Ovary (tissue), 9 donors: Measurements from ENCODE around the gene ZNF70. TPM values are rescaled to one million over a fixed set of nuclear protein-coding genes. Genes with fewer than 3 reads are reported as not detected.
A peak's percentile ranks its signal among the peaks of the same experiment; 100 is the strongest.

Experiments
- DNase-seq, 5 donors: peaks; one replicate each; pipeline ENCODE4 v3.0.0-alpha.2; 2019 to 2020
- H3K27ac ChIP-seq, 2 donors: fragments of 200-600 bp; one replicate each; pipeline versions ENCODE4 v1.5.1 to v1.8.0; 2019 to 2022
- H3K27me3 ChIP-seq: fragments of 200-600 bp; one replicate; pipeline ENCODE4 v1.8.0; 2022
- H3K36me3 ChIP-seq: fragments of 200-600 bp; sonication (generic); one replicate; pipeline ENCODE4 v1.5.1; 2019
- H3K4me1 ChIP-seq: one replicate; pipeline ENCODE4 v1.8.1; 2013; ENCODE audit warnings: mild to moderate bottlenecking, moderate library complexity; ENCODE audit not compliant: insufficient read depth
- H3K4me3 ChIP-seq: fragments of 200-600 bp; sonication (generic); one replicate; pipeline ENCODE4 v1.5.1; 2017
- H3K9me3 ChIP-seq, 2 donors: fragments of 200-600 bp in 1 of 2; sonication (generic) in 1 of 2; one replicate each; pipeline versions ENCODE4 v1.5.1 to v1.8.1; 2013 to 2019; ENCODE audit warnings: mild to moderate bottlenecking in 1 of 2, moderate library complexity in 1 of 2
- EP300 ChIP-seq: sonication (generic); formaldehyde crosslinking; IDR thresholded peaks from one replicate; pipeline ENCODE4 v1.6.1; 2017; ENCODE audit warnings: antibody characterized with exemption
- POLR2A ChIP-seq: fragments of 450-650 bp; IDR thresholded peaks from one replicate; pipeline ENCODE4 v1.6.1; 2017; ENCODE audit warnings: antibody characterized with exemption, mild to moderate bottlenecking, moderate library complexity
- WGBS, 3 donors: extraction: QIAGEN DNeasy Blood & Tissue Kit in 1 of 3; methylation state at CpG; one replicate each; pipeline versions ENCODE4 v1.1.5 to v1.1.7; 2013 to 2017; 5-methylcytosine and 5-hydroxymethylcytosine counted together
- intact Hi-C, 4 donors: fragments of 100-400 bp; cut with DNase I; formaldehyde crosslinking; loops; one replicate each; pipeline versions ENCODE4 v1.11.0 to v1.15.1; 2022 to 2023
- polyA plus RNA-seq, 2 donors: library from polyadenylated mRNA; stranded (reverse); fragments of 200-250 nt in 1 of 2; fragments of 350-450 nt in 1 of 2; fragmentation: Illumina TruSeq in 1 of 2; extraction: RNeasy Lipid Tissue Mini Kit (QIAGEN cat#74804) in 1 of 2; gene quantifications; one replicate each; pipeline ENCODE4 v1.2.3, GENCODE V29; 2013 to 2014
- total RNA-seq, 7 donors: library from RNA; depleted of rRNA in 2 of 7; stranded (reverse); fragments of >200 nt in 2 of 7; fragmentation: NEBNext Ultra II Directional in 3 of 7; extraction: Animal tissue kit (Norgen Biotek cat#: 25700) in 3 of 7; gene quantifications; one replicate each; pipeline versions ENCODE4 v1.1.0 to v1.2.4, GENCODE V29; 2016 to 2023
- TF ChIP-seq, protein P1 (sequence below), 3 donors: fragments of 450-650 bp in 2 of 3; fragments of 200-600 bp in 1 of 3; IDR thresholded peaks; one replicate each; pipeline versions ENCODE4 v1.5.1 to v1.8.0; 2016 to 2022; ENCODE audit warnings: antibody characterized with exemption in 3 of 3, mild to moderate bottlenecking in 1 of 3
- donor health status: DM: no; HTN: no; CAD: no; lungs with moderate emphysema.
- donor health status: DM: no; HTN: no; CAD: no.
- donor health status: Bipolar disorder and iron deficiency.
- donor health status: DM: yes; HTN: yes; CAD: no.
- donor health status: DM: no; HTN: no; CAD: no.
- donor health status: DM: yes; HTN: yes; CAD: no.

ZNF70 gene
- total and polyA plus RNA-seq, 9 donors = 3.8 to 21.6 (median 16.1) TPM

GRCh38 chr22:23787600-23787896 lies 36.6 kb upstream of the ZNF70 start:
- Histone ChIP-seq H3K27ac (peak overlapping the region; percentile 98 to 100), H3K4me1 (peaks cover 39% of the 10 kb centered on the region), H3K27me3 (no peaks in the 10 kb centered on the region), H3K4me3 (peak overlapping the region; percentile 100), H3K36me3 (no peaks in the 10 kb centered on the region), H3K9me3 (no peaks in the 10 kb centered on the region)
- no peak for DNase-seq
- intact Hi-C loops = no loop called here
- TF ChIP-seq, protein P1, sequence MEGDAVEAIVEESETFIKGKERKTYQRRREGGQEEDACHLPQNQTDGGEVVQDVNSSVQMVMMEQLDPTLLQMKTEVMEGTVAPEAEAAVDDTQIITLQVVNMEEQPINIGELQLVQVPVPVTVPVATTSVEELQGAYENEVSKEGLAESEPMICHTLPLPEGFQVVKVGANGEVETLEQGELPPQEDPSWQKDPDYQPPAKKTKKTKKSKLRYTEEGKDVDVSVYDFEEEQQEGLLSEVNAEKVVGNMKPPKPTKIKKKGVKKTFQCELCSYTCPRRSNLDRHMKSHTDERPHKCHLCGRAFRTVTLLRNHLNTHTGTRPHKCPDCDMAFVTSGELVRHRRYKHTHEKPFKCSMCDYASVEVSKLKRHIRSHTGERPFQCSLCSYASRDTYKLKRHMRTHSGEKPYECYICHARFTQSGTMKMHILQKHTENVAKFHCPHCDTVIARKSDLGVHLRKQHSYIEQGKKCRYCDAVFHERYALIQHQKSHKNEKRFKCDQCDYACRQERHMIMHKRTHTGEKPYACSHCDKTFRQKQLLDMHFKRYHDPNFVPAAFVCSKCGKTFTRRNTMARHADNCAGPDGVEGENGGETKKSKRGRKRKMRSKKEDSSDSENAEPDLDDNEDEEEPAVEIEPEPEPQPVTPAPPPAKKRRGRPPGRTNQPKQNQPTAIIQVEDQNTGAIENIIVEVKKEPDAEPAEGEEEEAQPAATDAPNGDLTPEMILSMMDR (IDR thresholded peaks at IDR 0.05) = no peak
- no peak for TF ChIP-seq EP300
- TF ChIP-seq POLR2A = peak; percentile 20
- 0 to 2% (median 1%) methylated on average over 5 of the region's 5 CpGs for WGBS, 3 donors

- no peaks in the 10 kb centered on the region for H3K36me3 ChIP-seq
- 0 to 1% (median 0%) methylated on average over 56 to 97 of the region's 97 CpGs for WGBS, 3 donors
- intact Hi-C loops = no loop called here
- H3K9me3 ChIP-seq = no peaks in the 10 kb centered on the region
- TF ChIP-seq POLR2A = peak; percentile 82
- TF ChIP-seq EP300 = no peak
- H3K4me1 ChIP-seq = peaks cover 33% of the 10 kb centered on the region
- H3K27me3 ChIP-seq = no peaks in the 10 kb centered on the region
- H3K27ac ChIP-seq = peak within 1 kb of the TSS; percentile 98 to 100
- peak within 1 kb of the TSS; percentile 100 for H3K4me3 ChIP-seq
- peak; percentile 88 to 94 (median 90) for DNase-seq
These were observed 36.1 kb upstream of the ZNF70 start, which contains the start of gene SMARCB1 for GRCh38 chr22:23786752-23787599. Gene SMARCB1, plus strand, starts transcription at chr22:23786966. Its CDS starts 204 bp downstream, at chr22:23787170.

GRCh38 chr22:23786261-23786710 lies 35.4 kb upstream of the ZNF70 start:
- intact Hi-C loops = no loop called here
- no peaks in the 10 kb centered on the region for H3K36me3 ChIP-seq
- no peaks in the 10 kb centered on the region for H3K27me3 ChIP-seq
- H3K4me3 ChIP-seq = peak overlapping the region; percentile 100
- no peaks in the 10 kb centered on the region for H3K9me3 ChIP-seq
- H3K4me1 ChIP-seq = peaks cover 28% of the 10 kb centered on the region
- H3K27ac ChIP-seq = peak overlapping the region; percentile 98 to 100
- TF ChIP-seq, protein P1 (IDR thresholded peaks at IDR 0.05) = no peak
- TF ChIP-seq POLR2A (no peak), EP300 (no peak)
- DNase-seq = peak in 1 of 5 donors; percentile 54
- 23 to 32% (median 24%) methylated on average over 9 of the region's 9 CpGs for WGBS, 3 donors

GRCh38 chr22:23784215-23784732 lies 33.4 kb upstream of the ZNF70 start:
- intact Hi-C loops = no loop called here
- Histone ChIP-seq H3K27ac (no peak overlapping the region), H3K4me1 (peaks cover 15% of the 10 kb centered on the region), H3K27me3 (no peaks in the 10 kb centered on the region), H3K36me3 (no peaks in the 10 kb centered on the region), H3K9me3 (no peaks in the 10 kb centered on the region), H3K4me3 (no peak overlapping the region)
- no peak for DNase-seq
- TF ChIP-seq, protein P1 (IDR thresholded peaks at IDR 0.05) = no peak
- TF ChIP-seq POLR2A (no peak), EP300 (no peak)
- 64 to 77% (median 74%) methylated on average over 8 of the region's 8 CpGs for WGBS, 3 donors
